ENCODE data around the gene RIT2.

Gene RIT2

DNA sequence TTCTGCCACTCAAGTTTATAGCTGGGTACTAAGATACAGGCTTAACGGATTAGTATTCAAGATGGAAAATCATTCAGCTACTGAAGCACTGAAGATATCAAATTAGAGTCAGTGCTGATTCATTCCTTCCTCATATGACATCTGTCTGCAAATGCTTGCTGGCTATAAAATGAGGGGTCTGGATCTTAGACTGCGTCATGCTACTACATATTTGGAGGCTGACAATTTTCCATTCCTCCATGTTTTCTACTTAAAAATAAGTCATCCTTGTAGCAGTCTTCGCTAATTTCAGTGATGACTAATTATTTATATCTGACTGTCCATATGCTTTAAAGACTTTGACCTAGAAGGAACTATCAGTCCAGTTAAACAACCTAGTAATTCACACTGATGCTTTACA lies 233.4 kb downstream of the RIT2 start:
- no peak for DNase-seq (ENCODE audit: low read depth in 1 of 2, low spot score in 1 of 2)
- TF ChIP-seq, protein P1, sequence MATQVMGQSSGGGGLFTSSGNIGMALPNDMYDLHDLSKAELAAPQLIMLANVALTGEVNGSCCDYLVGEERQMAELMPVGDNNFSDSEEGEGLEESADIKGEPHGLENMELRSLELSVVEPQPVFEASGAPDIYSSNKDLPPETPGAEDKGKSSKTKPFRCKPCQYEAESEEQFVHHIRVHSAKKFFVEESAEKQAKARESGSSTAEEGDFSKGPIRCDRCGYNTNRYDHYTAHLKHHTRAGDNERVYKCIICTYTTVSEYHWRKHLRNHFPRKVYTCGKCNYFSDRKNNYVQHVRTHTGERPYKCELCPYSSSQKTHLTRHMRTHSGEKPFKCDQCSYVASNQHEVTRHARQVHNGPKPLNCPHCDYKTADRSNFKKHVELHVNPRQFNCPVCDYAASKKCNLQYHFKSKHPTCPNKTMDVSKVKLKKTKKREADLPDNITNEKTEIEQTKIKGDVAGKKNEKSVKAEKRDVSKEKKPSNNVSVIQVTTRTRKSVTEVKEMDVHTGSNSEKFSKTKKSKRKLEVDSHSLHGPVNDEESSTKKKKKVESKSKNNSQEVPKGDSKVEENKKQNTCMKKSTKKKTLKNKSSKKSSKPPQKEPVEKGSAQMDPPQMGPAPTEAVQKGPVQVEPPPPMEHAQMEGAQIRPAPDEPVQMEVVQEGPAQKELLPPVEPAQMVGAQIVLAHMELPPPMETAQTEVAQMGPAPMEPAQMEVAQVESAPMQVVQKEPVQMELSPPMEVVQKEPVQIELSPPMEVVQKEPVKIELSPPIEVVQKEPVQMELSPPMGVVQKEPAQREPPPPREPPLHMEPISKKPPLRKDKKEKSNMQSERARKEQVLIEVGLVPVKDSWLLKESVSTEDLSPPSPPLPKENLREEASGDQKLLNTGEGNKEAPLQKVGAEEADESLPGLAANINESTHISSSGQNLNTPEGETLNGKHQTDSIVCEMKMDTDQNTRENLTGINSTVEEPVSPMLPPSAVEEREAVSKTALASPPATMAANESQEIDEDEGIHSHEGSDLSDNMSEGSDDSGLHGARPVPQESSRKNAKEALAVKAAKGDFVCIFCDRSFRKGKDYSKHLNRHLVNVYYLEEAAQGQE (IDR thresholded peaks at IDR 0.05; ENCODE audit: insufficient replicate concordance, low read depth) = no peak
- TF ChIP-seq GABPA (IDR thresholded peaks at IDR 0.05; ENCODE audit: low read depth) (no peak), SPI1 (IDR thresholded peaks at IDR 0.05; ENCODE audit: borderline replicate concordance, low read depth) (no peak), POLR2AphosphoS5 (IDR thresholded peaks at IDR 0.05; ENCODE audit: low read depth) (no peak)
- TF ChIP-seq, protein P2, sequence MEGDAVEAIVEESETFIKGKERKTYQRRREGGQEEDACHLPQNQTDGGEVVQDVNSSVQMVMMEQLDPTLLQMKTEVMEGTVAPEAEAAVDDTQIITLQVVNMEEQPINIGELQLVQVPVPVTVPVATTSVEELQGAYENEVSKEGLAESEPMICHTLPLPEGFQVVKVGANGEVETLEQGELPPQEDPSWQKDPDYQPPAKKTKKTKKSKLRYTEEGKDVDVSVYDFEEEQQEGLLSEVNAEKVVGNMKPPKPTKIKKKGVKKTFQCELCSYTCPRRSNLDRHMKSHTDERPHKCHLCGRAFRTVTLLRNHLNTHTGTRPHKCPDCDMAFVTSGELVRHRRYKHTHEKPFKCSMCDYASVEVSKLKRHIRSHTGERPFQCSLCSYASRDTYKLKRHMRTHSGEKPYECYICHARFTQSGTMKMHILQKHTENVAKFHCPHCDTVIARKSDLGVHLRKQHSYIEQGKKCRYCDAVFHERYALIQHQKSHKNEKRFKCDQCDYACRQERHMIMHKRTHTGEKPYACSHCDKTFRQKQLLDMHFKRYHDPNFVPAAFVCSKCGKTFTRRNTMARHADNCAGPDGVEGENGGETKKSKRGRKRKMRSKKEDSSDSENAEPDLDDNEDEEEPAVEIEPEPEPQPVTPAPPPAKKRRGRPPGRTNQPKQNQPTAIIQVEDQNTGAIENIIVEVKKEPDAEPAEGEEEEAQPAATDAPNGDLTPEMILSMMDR (IDR thresholded peaks at IDR 0.05; ENCODE audit: insufficient read depth, low read length) = no peak
- no peaks in the 10 kb centered on the region for H3K27me3 ChIP-seq (ENCODE audit: insufficient read depth, poor library complexity, severe bottlenecking)

DNA sequence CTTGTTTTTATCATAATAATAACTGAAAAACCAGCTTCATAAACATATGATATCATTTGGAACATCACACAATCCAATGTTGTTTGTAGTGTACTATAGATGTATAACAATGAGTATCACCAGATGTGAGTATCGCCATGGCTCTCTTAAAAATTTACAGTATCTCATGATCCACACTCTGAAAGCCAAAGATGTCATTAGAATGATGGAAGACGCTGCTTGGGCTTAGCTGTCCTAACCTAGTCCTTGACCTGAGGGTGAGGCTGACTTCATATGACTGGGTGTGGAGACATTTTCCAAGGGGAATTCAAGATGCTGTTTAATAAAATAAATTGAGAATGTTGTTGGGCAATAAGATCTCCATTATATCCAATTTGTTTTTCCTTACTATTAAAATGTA lies 242.6 kb downstream of the RIT2 start:
- Histone ChIP-seq H3K27ac (replicated peaks) (no peak overlapping the region), H3K27me3 (ENCODE audit: insufficient read depth, poor library complexity, severe bottlenecking) (no peaks in the 10 kb centered on the region), H3K4me3 (replicated peaks; ENCODE audit: insufficient read depth, low read length) (no peak overlapping the region)
- DNase-seq (ENCODE audit: low read depth in 1 of 2, low spot score in 1 of 2) = no peak
- TF ChIP-seq, protein P1 (IDR thresholded peaks at IDR 0.05; ENCODE audit: insufficient replicate concordance, low read depth) = no peak
- TF ChIP-seq GABPA (IDR thresholded peaks at IDR 0.05; ENCODE audit: low read depth) (no peak), SPI1 (IDR thresholded peaks at IDR 0.05; ENCODE audit: borderline replicate concordance, low read depth) (no peak), POLR2AphosphoS5 (IDR thresholded peaks at IDR 0.05; ENCODE audit: low read depth) (no peak)
- TF ChIP-seq, protein P2 (IDR thresholded peaks at IDR 0.05; ENCODE audit: insufficient read depth, low read length) = no peak

More for the DNA sequence above, 233.4 kb downstream of the RIT2 start:
- H3K27ac ChIP-seq (replicated peaks) = no peak overlapping the region
- H3K4me3 ChIP-seq (replicated peaks; ENCODE audit: insufficient read depth, low read length) = no peak overlapping the region

DNA sequence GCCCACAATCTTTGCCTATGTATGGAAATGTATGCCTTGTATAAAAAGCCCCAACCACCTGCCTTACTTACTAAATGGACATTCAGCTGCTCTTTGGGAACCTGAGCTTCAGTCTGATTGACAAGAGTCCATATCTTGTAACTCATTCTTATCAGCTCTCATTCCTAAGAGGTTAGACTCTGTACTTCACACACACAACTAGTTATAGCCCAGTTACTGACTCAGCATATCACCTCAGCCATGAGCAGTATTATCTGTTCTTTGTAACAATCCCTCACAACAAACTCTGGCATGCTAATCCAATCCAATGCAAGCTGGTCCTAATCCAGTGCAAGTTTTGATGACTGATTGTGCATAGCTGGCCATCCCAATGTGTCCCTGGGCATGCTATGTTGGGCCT lies 250.6 kb downstream of the RIT2 start:
- no peak for DNase-seq (ENCODE audit: low read depth in 1 of 2, low spot score in 1 of 2)
- TF ChIP-seq SPI1 (IDR thresholded peaks at IDR 0.05; ENCODE audit: borderline replicate concordance, low read depth) (no peak), POLR2AphosphoS5 (IDR thresholded peaks at IDR 0.05; ENCODE audit: low read depth) (no peak), GABPA (IDR thresholded peaks at IDR 0.05; ENCODE audit: low read depth) (no peak)
- TF ChIP-seq, protein P1 (IDR thresholded peaks at IDR 0.05; ENCODE audit: insufficient replicate concordance, low read depth) = no peak
- TF ChIP-seq, protein P2 (IDR thresholded peaks at IDR 0.05; ENCODE audit: insufficient read depth, low read length) = no peak
- Histone ChIP-seq H3K4me3 (replicated peaks; ENCODE audit: insufficient read depth, low read length) (no peak overlapping the region), H3K27ac (replicated peaks) (no peak overlapping the region), H3K27me3 (ENCODE audit: insufficient read depth, poor library complexity, severe bottlenecking) (peaks cover 3% of the 10 kb centered on the region)

Data from HL-60 (cell line).